GM21423 (cell line): ENCODE measurements around the gene TUT1.
"Not testable (repeated sequence)": the region's sequence is repeated elsewhere in the genome, so short reads cannot be mapped to it uniquely, and the experiment has no call there.

ENCODE experiments used
- ATAC-seq: cut with Tn5 transposase; IDR thresholded peaks from one replicate; pipeline ENCODE4 v1.9.1; 2021; ENCODE audit warnings: mild to moderate bottlenecking, moderate library complexity; ENCODE audit not compliant: unreplicated experiment

TUT1 gene

DNA sequence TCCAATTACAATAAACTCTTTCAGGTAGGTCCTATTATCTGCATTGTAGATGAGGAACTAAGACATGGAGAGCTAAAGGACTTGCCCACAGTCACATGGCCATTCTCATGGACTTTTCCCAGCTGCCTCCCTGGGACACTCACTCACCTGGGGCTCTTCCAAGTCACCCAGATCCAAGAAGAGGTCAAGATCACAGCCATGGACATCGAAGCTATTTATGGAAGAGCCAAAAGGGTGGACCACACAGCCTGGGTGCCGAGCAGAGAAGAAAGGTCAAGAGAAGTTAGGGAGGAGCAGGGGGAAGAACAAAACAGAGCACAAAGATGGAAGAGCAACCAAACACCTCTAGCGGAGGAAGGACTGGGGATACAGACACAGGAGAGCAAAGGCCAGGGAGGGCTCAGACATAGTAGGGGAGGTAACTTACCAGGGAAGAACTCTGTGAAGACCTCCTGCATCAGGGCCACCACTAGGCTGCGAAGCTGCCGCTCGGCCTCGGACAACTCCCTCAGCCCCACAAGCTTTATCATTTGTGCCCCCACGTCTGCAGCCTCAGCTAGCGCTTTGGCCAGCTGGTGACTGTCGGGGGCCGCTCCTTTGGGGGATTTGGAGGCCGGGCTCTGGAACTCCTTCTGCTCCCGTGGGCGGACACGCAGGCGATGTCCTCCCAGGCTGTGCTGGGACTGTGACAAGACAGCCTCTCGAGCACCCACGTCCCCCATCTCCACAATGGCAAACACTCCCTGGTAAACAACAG, 10.2 kb downstream of the TUT1 start:
- no peak for ATAC-seq

DNA sequence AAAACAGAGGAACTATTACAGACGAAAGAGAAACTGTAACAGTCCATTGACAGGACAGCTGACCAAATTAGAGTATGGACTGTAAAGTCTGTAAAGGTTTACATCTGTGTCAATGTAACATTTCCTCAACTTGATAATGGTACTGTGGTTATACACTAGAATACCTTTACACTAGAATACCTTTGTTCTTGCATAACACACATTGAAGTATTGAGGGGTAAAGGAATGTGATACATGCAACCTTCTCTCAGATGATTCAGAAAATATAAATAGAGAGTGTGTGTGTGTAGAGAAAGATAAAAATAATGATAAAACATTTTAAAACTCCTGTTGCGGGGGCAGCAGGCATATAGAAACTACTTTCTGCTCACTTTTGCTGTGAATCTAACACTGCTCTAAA, 12.1 kb downstream of the TUT1 start:
- no peak for ATAC-seq

DNA sequence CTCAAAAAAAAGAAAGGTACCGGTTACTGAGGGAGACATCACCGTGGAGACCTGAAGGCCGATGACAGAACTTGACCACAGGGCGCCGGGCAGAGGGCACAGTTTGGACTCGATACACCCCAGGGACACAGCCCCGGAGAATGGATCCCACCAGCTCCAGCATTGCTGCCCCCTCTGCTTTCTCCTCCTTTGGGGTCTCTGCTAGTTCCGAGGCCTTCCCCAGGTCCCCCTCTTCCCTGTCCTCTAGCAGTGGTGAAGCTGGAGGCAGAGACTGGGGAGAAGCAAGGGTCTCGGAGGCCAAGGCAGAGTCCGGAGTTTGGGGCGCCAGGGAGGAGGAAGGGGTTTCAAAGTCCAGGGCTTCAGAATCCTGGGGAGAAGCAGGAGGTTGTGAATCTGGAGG, 12.8 kb downstream of the TUT1 start:
- no peak for ATAC-seq

GRCh38 chr11:62577046-62577714, 14.1 kb downstream of the TUT1 start:
- no peak for ATAC-seq

- ATAC-seq, result no peak
Observed at GRCh38 chr11:62575837-62576236, 15.5 kb downstream of the TUT1 start.

- ATAC-seq, result no peak
Observed at GRCh38 chr11:62575156-62575555, 16.2 kb downstream of the TUT1 start.

GRCh38 chr11:62574363-62575071, 16.8 kb downstream of the TUT1 start:
- ATAC-seq, result no peak

GRCh38 chr11:62573592-62574362, 17.5 kb downstream of the TUT1 start, which contains the start of gene EEF1G:
Gene EEF1G, minus strand, starts transcription at chr11:62573891. Its CDS starts 49 bp downstream, at chr11:62573842.
- ATAC-seq, result peak; percentile 92

- ATAC-seq, result no peak
Observed at GRCh38 chr11:62573006-62573591, 18.2 kb downstream of the TUT1 start.

GRCh38 chr11:62572431-62572830, 18.9 kb downstream of the TUT1 start:
- ATAC-seq, result no peak

- ATAC-seq, result not testable (repeated sequence)
Observed at GRCh38 chr11:62571493-62571892, 19.8 kb downstream of the TUT1 start.

- ATAC-seq, result not testable (repeated sequence)
Observed at GRCh38 chr11:62570903-62571302, 20.4 kb downstream of the TUT1 start.

DNA sequence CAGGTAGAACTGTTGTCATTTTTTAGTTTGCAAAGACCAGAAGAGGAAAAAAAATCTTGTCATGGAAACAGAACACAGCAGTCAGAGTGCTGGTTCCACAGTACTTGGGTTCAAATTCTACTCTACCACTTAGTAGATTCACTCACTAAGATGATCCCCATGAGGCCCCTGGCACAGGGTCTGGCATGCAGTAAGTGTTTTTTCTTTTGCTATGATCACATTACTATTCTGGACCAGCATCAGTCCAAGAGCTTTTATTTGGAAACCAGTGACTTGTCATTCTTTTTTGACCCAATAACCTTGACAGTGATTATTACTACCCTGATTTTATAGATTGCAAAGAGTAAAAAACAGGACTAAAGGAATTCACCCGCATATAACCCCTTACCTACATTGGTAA, 21.7 kb downstream of the TUT1 start:
- ATAC-seq, result no peak

- ATAC-seq, result no peak
Observed at GRCh38 chr11:62567018-62567633, 24.2 kb downstream of the TUT1 start.

DNA sequence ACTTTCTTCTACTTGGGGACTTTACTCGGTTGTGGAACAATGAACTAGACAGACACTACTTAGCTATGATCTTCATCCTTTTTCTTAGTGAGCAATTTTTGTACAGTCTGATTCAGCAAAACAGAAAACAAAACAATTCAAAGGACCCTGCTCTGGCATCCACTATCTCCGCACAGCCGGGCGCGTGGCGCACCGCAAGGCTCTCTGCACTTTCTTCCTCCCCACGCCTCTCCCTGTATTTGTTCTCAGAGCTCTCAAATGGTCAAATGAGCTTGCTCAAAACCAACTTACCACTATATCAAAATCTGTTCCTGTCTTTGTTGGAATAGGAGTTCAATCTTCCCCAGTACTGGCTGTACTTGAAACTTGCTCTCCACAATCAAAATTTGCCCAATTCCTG, 25.1 kb downstream of the TUT1 start:
- ATAC-seq, result no peak

DNA sequence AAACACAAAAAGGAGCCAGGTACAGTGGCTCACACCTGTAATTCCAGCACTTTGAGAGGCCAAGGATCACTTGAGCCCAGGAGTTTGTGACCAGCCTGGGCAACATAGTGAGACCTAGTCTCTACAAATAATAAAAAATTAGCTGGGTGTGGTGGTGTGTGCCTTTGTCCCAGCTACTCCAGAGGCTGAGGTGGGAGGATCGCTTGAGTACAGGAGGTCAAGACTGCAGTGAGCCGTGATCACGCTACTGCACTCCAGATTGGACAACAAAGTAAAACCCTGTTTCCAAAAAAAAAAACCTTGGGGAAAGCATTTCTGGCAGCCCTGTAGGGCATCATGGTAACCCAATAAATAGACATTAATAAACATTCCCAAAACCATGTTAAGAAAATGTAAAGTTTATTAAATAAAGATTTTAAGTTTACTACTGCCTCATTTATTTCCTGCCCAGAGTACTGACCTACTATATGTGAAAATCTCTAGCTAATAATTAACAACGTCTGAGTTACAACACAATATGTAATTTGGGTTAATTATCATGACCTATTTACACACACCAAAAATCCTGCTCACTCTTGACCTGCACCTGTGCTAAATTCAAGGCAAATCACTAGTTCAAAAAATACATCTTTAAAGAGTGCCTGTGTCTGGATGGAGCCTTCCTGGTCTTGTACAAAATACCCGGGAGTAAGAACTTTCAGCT, 26.1 kb downstream of the TUT1 start:
- no peak for ATAC-seq

- ATAC-seq, result not testable (repeated sequence)
Observed at GRCh38 chr11:62561677-62562230, 29.6 kb downstream of the TUT1 start.

GRCh38 chr11:62560566-62561103, 30.7 kb downstream of the TUT1 start:
- no peak for ATAC-seq

- ATAC-seq, result not testable (repeated sequence)
Observed at GRCh38 chr11:62559626-62560025, 31.7 kb downstream of the TUT1 start.
